ENCODE data around the gene TEKTIP1. TPM values are rescaled to one million over a fixed set of nuclear protein-coding genes. Genes with fewer than 3 reads are reported as not detected.

TEKTIP1 gene
- total RNA-seq, 4 donors from 2014 or later = 1.8 to 4.1 TPM; not detected in 2

- TF ChIP-seq CTCF (IDR thresholded peaks at IDR 0.05; ENCODE audit: low read depth) = no peak
These were observed 4.4 kb upstream of the TEKTIP1 start for GRCh38 chr19:3534375-3535234.

- no peak for TF ChIP-seq CTCF (IDR thresholded peaks at IDR 0.05; ENCODE audit: low read depth)
These were observed 3.8 kb upstream of the TEKTIP1 start for GRCh38 chr19:3535235-3535535.

GRCh38 chr19:3535563-3535965 lies 3.4 kb upstream of the TEKTIP1 start:
- TF ChIP-seq CTCF (IDR thresholded peaks at IDR 0.05; ENCODE audit: low read depth) = no peak

- TF ChIP-seq CTCF (IDR thresholded peaks at IDR 0.05; ENCODE audit: low read depth) = no peak
These were observed 3.0 kb upstream of the TEKTIP1 start for GRCh38 chr19:3535981-3536380.

DNA sequence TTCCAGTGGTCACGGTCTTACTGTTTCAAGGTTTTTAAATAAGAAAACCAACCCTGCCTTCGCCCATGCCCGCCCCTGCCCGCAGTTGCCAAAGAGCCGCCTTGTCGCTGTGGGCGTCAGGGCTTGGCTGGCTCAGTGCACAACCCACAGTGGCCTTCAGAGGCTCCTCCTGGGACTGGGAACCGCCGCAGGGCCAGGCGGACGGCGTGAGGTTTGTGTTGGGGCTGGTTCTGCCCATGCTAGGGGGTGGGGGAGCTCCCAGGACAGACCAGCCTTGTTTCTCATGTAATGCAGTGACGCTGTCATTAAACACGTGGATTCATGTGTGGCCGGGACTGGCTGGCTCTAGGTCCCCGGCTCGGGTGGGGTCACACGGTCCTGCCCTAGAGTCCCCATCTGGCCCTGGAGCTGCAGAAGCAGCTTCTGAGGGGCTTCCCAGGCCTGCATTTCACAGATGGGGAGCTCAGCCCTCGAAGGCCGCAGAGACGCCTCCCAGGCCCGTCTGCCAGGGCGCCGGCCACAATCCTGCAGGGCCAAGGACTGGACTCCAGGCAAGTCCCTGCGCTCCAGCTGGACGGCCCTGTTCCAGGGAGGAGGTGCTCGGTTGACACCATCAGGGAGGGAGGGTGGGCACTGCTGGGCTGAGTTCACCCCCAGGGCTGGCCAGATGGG lies 2.4 kb upstream of the TEKTIP1 start:
- no peak for TF ChIP-seq CTCF (IDR thresholded peaks at IDR 0.05; ENCODE audit: low read depth)

DNA sequence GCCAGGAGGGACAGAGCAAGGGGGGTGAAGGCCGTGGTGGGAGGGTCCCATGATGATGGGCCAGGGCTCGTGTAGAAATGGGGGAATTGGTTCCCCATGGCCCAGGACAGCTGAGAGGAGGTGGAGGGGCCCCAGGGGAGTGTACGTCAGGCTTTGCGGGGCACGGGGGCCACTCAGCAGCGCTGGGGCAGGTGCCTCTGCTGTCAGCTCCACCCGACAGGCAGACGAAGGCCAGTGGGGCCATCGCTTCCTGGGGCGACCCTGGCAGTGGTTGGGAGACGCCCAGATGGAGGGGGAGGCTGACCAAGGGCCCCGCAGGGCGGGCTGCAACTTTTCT lies 1.9 kb upstream of the TEKTIP1 start:
- no peak for TF ChIP-seq CTCF (IDR thresholded peaks at IDR 0.05; ENCODE audit: low read depth)

- no peak for TF ChIP-seq CTCF (IDR thresholded peaks at IDR 0.05; ENCODE audit: low read depth)
These were observed 1.3 kb upstream of the TEKTIP1 start for GRCh38 chr19:3537438-3538240.

All from subcutaneous adipose tissue (tissue), 4 donors.